ENCODE results near the gene PRSS36.
"Not testable (repeated sequence)": the region's sequence is repeated elsewhere in the genome, so short reads cannot be mapped to it uniquely, and the experiment has no call there.

PRSS36 gene

GRCh38 chr16:31149894-31150890 is at the start of gene PRSS36:
Gene PRSS36 (minus strand): TSS chr16:31150066. CDS start chr16:31150035, 31 bp downstream.
- H3K4me3 ChIP-seq (ENCODE audit: low read depth, low read length): no peak within 1 kb of the TSS
- no peak for TF ChIP-seq CTCF (IDR thresholded peaks at IDR 0.05; ENCODE audit: insufficient read depth, low read depth, low read length, missing control alignments)
- no peak for DNase-seq (ENCODE audit: low read depth)

- H3K4me3 ChIP-seq (ENCODE audit: low read depth, low read length): no peak overlapping the region
- TF ChIP-seq CTCF (IDR thresholded peaks at IDR 0.05; ENCODE audit: insufficient read depth, low read depth, low read length, missing control alignments): no peak
- DNase-seq (ENCODE audit: low read depth): no peak
Measured at GRCh38 chr16:31199430-31200041, 49.7 kb upstream of the PRSS36 start.

GRCh38 chr16:31198207-31198882 is 48.5 kb upstream of the PRSS36 start:
- H3K4me3 ChIP-seq (ENCODE audit: low read depth, low read length): no peak overlapping the region
- TF ChIP-seq CTCF (IDR thresholded peaks at IDR 0.05; ENCODE audit: insufficient read depth, low read depth, low read length, missing control alignments): no peak
- DNase-seq (ENCODE audit: low read depth): no peak

DNA sequence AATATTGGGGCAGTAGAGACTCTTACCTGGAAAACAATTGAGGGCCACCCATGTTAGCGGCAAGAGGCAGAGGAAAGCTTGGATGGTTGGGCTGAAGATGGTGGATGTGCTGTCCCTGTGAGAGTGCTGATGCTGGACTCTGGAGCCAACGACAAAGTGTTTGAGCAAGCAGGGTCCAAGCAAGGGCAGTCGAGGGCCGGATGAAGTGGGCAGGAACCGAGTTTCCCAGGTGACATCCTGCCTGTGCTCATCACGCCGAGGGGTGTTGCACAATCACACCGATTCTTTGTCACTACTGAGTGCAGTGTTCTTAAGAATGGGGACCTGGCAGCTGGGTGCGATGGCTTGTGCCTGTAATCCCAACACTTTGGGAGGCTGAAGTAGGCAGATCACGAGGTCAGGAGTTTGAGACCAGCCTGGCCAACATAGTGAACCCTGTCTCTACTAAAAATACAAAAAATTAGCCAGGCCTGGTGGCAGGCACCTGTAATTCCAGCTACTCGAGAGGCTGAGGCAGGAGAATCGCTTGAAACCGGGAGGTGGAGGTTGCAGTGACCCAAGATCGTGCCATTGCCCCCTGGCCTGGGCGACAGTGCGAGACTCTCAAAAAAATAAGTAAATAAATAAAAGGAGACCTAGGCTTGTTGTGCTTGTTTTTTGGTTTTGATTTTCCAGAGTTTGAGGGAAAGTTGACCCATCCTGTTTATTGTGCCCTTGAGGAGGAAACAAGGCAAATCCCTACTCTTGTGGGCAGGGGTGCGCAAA is 46.6 kb upstream of the PRSS36 start:
- H3K4me3 ChIP-seq (ENCODE audit: low read depth, low read length): no peak overlapping the region
- no peak for DNase-seq (ENCODE audit: low read depth)
- TF ChIP-seq CTCF (IDR thresholded peaks at IDR 0.05; ENCODE audit: insufficient read depth, low read depth, low read length, missing control alignments): no peak

- not testable (repeated sequence) for H3K4me3 ChIP-seq (ENCODE audit: low read depth, low read length); DNase-seq (ENCODE audit: low read depth)
Measured at GRCh38 chr16:31195861-31196260, 46.0 kb upstream of the PRSS36 start.

GRCh38 chr16:31194898-31195297 is 45.0 kb upstream of the PRSS36 start:
- DNase-seq (ENCODE audit: low read depth): no peak
- TF ChIP-seq CTCF (IDR thresholded peaks at IDR 0.05; ENCODE audit: insufficient read depth, low read depth, low read length, missing control alignments): no peak
- no peak overlapping the region for H3K4me3 ChIP-seq (ENCODE audit: low read depth, low read length)

Measured in GM12865 (cell line).